T-helper 2 cell treated with Interferon-gamma antibody and Interleukin-4, amounts not matched to agents 100 ng/mL and 5 ng/mL, for 36 hours (primary cell): ENCODE data around the gene ALG14. TPM values are rescaled to one million over a fixed set of nuclear protein-coding genes. Genes with fewer than 3 reads are reported as not detected.

ENCODE experiments used
- intact Hi-C: fragments of 100-400 bp; cut with micrococcal nuclease; formaldehyde crosslinking; loops from one replicate; pipeline ENCODE4 v1.15.1; 2023
- total RNA-seq: library from RNA; stranded (reverse); gene quantifications from 2 replicates; pipeline ENCODE4 v1.2.3, GENCODE V29; 2022

The ALG14 gene
- total RNA-seq, 1 donor from 2014 or later = 3.0 TPM

- intact Hi-C loops = no loop called here
These were observed 17.0 kb upstream of the ALG14 start for GRCh38 chr1:95089650-95090287.

- intact Hi-C loops = no loop called here
These were observed 15.6 kb upstream of the ALG14 start for GRCh38 chr1:95088303-95088702.

- intact Hi-C loops = no loop called here
These were observed 14.3 kb upstream of the ALG14 start for GRCh38 chr1:95086949-95087533.

- intact Hi-C loops = no loop called here
These were observed 12.6 kb upstream of the ALG14 start for GRCh38 chr1:95085376-95085775.

GRCh38 chr1:95084317-95085176 lies 11.8 kb upstream of the ALG14 start:
- intact Hi-C loops = no loop called here

GRCh38 chr1:95080879-95081278 lies 8.1 kb upstream of the ALG14 start:
- intact Hi-C loops = no loop called here

- intact Hi-C loops = no loop called here
These were observed 7.7 kb upstream of the ALG14 start for GRCh38 chr1:95080446-95080845.

- intact Hi-C loops = no loop called here
These were observed 3.3 kb upstream of the ALG14 start for GRCh38 chr1:95076034-95076433.

- intact Hi-C loops = loop anchor here (1.0 to 5.0 kb wide), 3 partner anchors 43 to 836 kb away; partner anchors contain the start of genes ABCD3 and ARHGAP29
These were observed 695 bp upstream of the ALG14 start for GRCh38 chr1:95073446-95073845.

- intact Hi-C loops = loop anchor here (1.0 to 5.0 kb wide), 3 partner anchors 162 to 835 kb away; partner anchors contain the start of genes ABCD3, ARHGAP29 and RWDD3
These were observed 634 bp downstream of the ALG14 start for GRCh38 chr1:95072117-95072516.

GRCh38 chr1:95071539-95071938 lies 1.2 kb downstream of the ALG14 start:
- intact Hi-C loops = loop anchor here (5.0 kb wide), 2 partner anchors 654 to 834 kb away; partner anchors contain the start of genes ABCD3 and ARHGAP29

GRCh38 chr1:95069710-95070093 lies 3.0 kb downstream of the ALG14 start:
- intact Hi-C loops = loop anchor here (5.0 kb wide), 2 partner anchors 652 to 832 kb away; partner anchors contain the start of genes ABCD3 and ARHGAP29

- intact Hi-C loops = no loop called here
These were observed 3.6 kb downstream of the ALG14 start for GRCh38 chr1:95068956-95069709.

GRCh38 chr1:95067568-95067967 lies 5.2 kb downstream of the ALG14 start:
- intact Hi-C loops = no loop called here

GRCh38 chr1:95067062-95067461 lies 5.7 kb downstream of the ALG14 start:
- intact Hi-C loops = no loop called here

GRCh38 chr1:95061445-95062006 lies 11.2 kb downstream of the ALG14 start:
- intact Hi-C loops = no loop called here

- intact Hi-C loops = no loop called here
These were observed 13.8 kb downstream of the ALG14 start for GRCh38 chr1:95058974-95059373.

GRCh38 chr1:95057351-95057750 lies 15.4 kb downstream of the ALG14 start:
- intact Hi-C loops = no loop called here

- intact Hi-C loops = loop anchor here (10.0 kb wide), 1 partner anchor 565 kb away; no protein-coding TSS in a partner anchor
These were observed 22.8 kb downstream of the ALG14 start for GRCh38 chr1:95049935-95050334.

- intact Hi-C loops = loop anchor here (10.0 kb wide), 1 partner anchor 564 kb away; no protein-coding TSS in a partner anchor
These were observed 24.4 kb downstream of the ALG14 start for GRCh38 chr1:95048317-95048716.

- intact Hi-C loops = loop anchor here (10.0 kb wide), 1 partner anchor 563 kb away; no protein-coding TSS in a partner anchor
These were observed 25.1 kb downstream of the ALG14 start for GRCh38 chr1:95047624-95048023.
